ENCODE measurements around the gene FHAD1.

FHAD1 gene

DNA sequence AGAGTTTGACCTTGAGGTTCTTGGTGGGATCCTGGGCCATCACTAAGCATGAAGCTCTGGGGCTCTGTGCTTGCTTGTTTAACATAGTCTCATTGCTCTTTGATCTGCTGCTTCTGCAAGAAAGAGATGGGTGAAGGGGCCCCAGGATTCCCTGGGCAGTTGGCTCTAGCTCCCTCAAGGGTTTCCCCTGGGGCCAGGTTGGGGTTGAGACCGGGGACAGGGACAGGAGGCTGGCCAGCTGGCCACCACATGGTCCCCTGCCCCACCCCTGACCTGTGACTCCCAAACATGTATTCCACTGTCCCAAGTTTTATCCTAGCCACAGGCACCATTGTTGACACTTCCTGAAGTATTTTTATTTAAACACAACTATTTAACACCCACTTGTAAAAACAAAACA lies 69.5 kb downstream of the FHAD1 start:
- peaks cover 17% of the 10 kb centered on the region for H3K9me3 ChIP-seq (ENCODE audit: control insufficient read depth, low read length)
- H3K79me1 ChIP-seq (replicated peaks; ENCODE audit: low read length, poor library complexity, severe bottlenecking), result no peaks in the 10 kb centered on the region
- DNase-seq, result no peak
- H3K4me3 ChIP-seq (ENCODE audit: insufficient read depth in 1 of 2, low read depth in 1 of 2, low read length in 2 of 2), result no peak overlapping the region
- H3K4me2 ChIP-seq (ENCODE audit: low read length, poor library complexity, severe bottlenecking), result no peak overlapping the region
- no peak overlapping the region for H4K91ac ChIP-seq (ENCODE audit: low read length)
- no peak overlapping the region for H2BK120ac ChIP-seq (ENCODE audit: low read depth, low read length)
- no peak overlapping the region for H2BK5ac ChIP-seq (ENCODE audit: low read depth, low read length, poor library complexity, severe bottlenecking)
- no peaks in the 10 kb centered on the region for H3K4me1 ChIP-seq (ENCODE audit: control insufficient read depth, insufficient read depth, low read depth, low read length)
- no peak overlapping the region for H3K18ac ChIP-seq (ENCODE audit: low read depth in 1 of 2, low read length in 2 of 2)
- no peak overlapping the region for H3K14ac ChIP-seq (ENCODE audit: low read length in 2 of 2)
- no peak overlapping the region for H2AFZ ChIP-seq (ENCODE audit: low read depth, low read length)
- H2BK12ac ChIP-seq (ENCODE audit: low read length in 2 of 2), result no peak overlapping the region
- H3K4ac ChIP-seq (ENCODE audit: low read depth in 1 of 2, low read length in 2 of 2), result no peak overlapping the region
- no peak overlapping the region for H2AK5ac ChIP-seq (ENCODE audit: low read length, severe bottlenecking)
- no peak overlapping the region for H3K9ac ChIP-seq (ENCODE audit: low read length)
- no peak overlapping the region for H4K8ac ChIP-seq (ENCODE audit: low read length)
- H3K27me3 ChIP-seq (ENCODE audit: control insufficient read depth in 1 of 2, insufficient read depth in 1 of 2, low read length in 2 of 2), result peaks cover 6 to 21% of the 10 kb centered on the region in 2 experiments
- H3K36me3 ChIP-seq (ENCODE audit: control insufficient read depth in 1 of 2, insufficient read depth in 2 of 2, low read depth in 1 of 2, low read length in 2 of 2), result no peaks in the 10 kb centered on the region
- H3K23ac ChIP-seq (ENCODE audit: low read length in 2 of 2), result no peak overlapping the region
- no peak overlapping the region for H3K27ac ChIP-seq (ENCODE audit: low read length, poor library complexity, severe bottlenecking)
- H2BK15ac ChIP-seq (ENCODE audit: low read depth, poor library complexity, severe bottlenecking), result no peak overlapping the region
- 0% methylated on average over 1 of the region's 1 CpG for WGBS

GRCh38 chr1:15320267-15320666 lies 73.2 kb downstream of the FHAD1 start:
- Histone ChIP-seq H2BK5ac (ENCODE audit: low read depth, low read length, poor library complexity, severe bottlenecking) (no peak overlapping the region), H3K9me3 (ENCODE audit: control insufficient read depth, low read length) (peaks cover 7% of the 10 kb centered on the region), H3K4ac (ENCODE audit: low read depth in 1 of 2, low read length in 2 of 2) (no peak overlapping the region), H3K4me1 (ENCODE audit: control insufficient read depth, insufficient read depth, low read depth, low read length) (peaks cover 11% of the 10 kb centered on the region), H3K14ac (ENCODE audit: low read length in 2 of 2) (no peak overlapping the region), H3K36me3 (ENCODE audit: control insufficient read depth in 1 of 2, insufficient read depth in 2 of 2, low read depth in 1 of 2, low read length in 2 of 2) (no peaks in the 10 kb centered on the region), H3K4me3 (ENCODE audit: insufficient read depth in 1 of 2, low read depth in 1 of 2, low read length in 2 of 2) (no peak overlapping the region), H3K4me2 (ENCODE audit: low read length, poor library complexity, severe bottlenecking) (no peak overlapping the region), H2BK120ac (ENCODE audit: low read depth, low read length) (no peak overlapping the region), H3K79me1 (replicated peaks; ENCODE audit: low read length, poor library complexity, severe bottlenecking) (no peaks in the 10 kb centered on the region), H2AFZ (ENCODE audit: low read depth, low read length) (no peak overlapping the region), H3K23ac (ENCODE audit: low read length in 2 of 2) (no peak overlapping the region), H4K91ac (ENCODE audit: low read length) (no peak overlapping the region), H3K18ac (ENCODE audit: low read depth in 1 of 2, low read length in 2 of 2) (no peak overlapping the region), H3K9ac (ENCODE audit: low read length) (no peak overlapping the region), H4K8ac (ENCODE audit: low read length) (no peak overlapping the region), H3K27ac (ENCODE audit: low read length, poor library complexity, severe bottlenecking) (no peak overlapping the region), H3K27me3 (ENCODE audit: control insufficient read depth in 1 of 2, insufficient read depth in 1 of 2, low read length in 2 of 2) (peaks cover 6 to 37% of the 10 kb centered on the region in 2 experiments), H2BK15ac (ENCODE audit: low read depth, poor library complexity, severe bottlenecking) (no peak overlapping the region), H2AK5ac (ENCODE audit: low read length, severe bottlenecking) (no peak overlapping the region), H2BK12ac (ENCODE audit: low read length in 2 of 2) (no peak overlapping the region)
- WGBS, result 99% methylated on average over 4 of the region's 5 CpGs
- DNase-seq, result no peak

GRCh38 chr1:15321601-15322000 lies 74.6 kb downstream of the FHAD1 start:
- H3K14ac ChIP-seq (ENCODE audit: low read length in 2 of 2), result no peak overlapping the region
- no peak overlapping the region for H3K4ac ChIP-seq (ENCODE audit: low read depth in 1 of 2, low read length in 2 of 2)
- 79% methylated on average over 2 of the region's 2 CpGs for WGBS
- H3K23ac ChIP-seq (ENCODE audit: low read length in 2 of 2), result no peak overlapping the region
- no peak overlapping the region for H4K8ac ChIP-seq (ENCODE audit: low read length)
- no peak overlapping the region for H3K9ac ChIP-seq (ENCODE audit: low read length)
- H2AFZ ChIP-seq (ENCODE audit: low read depth, low read length), result no peak overlapping the region
- no peak overlapping the region for H3K27ac ChIP-seq (ENCODE audit: low read length, poor library complexity, severe bottlenecking)
- H4K91ac ChIP-seq (ENCODE audit: low read length), result no peak overlapping the region
- H3K4me3 ChIP-seq (ENCODE audit: insufficient read depth in 1 of 2, low read depth in 1 of 2, low read length in 2 of 2), result no peak overlapping the region
- H3K4me1 ChIP-seq (ENCODE audit: control insufficient read depth, insufficient read depth, low read depth, low read length), result peaks cover 11% of the 10 kb centered on the region
- no peak overlapping the region for H2BK5ac ChIP-seq (ENCODE audit: low read depth, low read length, poor library complexity, severe bottlenecking)
- H2BK120ac ChIP-seq (ENCODE audit: low read depth, low read length), result no peak overlapping the region
- no peak overlapping the region for H2BK15ac ChIP-seq (ENCODE audit: low read depth, poor library complexity, severe bottlenecking)
- peaks cover 7% of the 10 kb centered on the region for H3K9me3 ChIP-seq (ENCODE audit: control insufficient read depth, low read length)
- peaks cover 0 to 36% of the 10 kb centered on the region in 2 experiments for H3K27me3 ChIP-seq (ENCODE audit: control insufficient read depth in 1 of 2, insufficient read depth in 1 of 2, low read length in 2 of 2)
- no peaks in the 10 kb centered on the region for H3K36me3 ChIP-seq (ENCODE audit: control insufficient read depth in 1 of 2, insufficient read depth in 2 of 2, low read depth in 1 of 2, low read length in 2 of 2)
- no peak for DNase-seq
- H3K18ac ChIP-seq (ENCODE audit: low read depth in 1 of 2, low read length in 2 of 2), result no peak overlapping the region
- no peak overlapping the region for H2BK12ac ChIP-seq (ENCODE audit: low read length in 2 of 2)
- H3K79me1 ChIP-seq (replicated peaks; ENCODE audit: low read length, poor library complexity, severe bottlenecking), result no peaks in the 10 kb centered on the region
- H2AK5ac ChIP-seq (ENCODE audit: low read length, severe bottlenecking), result no peak overlapping the region
- H3K4me2 ChIP-seq (ENCODE audit: low read length, poor library complexity, severe bottlenecking), result no peak overlapping the region

GRCh38 chr1:15322648-15323350 lies 75.8 kb downstream of the FHAD1 start:
- no peak overlapping the region for H3K9ac ChIP-seq (ENCODE audit: low read length)
- H3K79me1 ChIP-seq (replicated peaks; ENCODE audit: low read length, poor library complexity, severe bottlenecking), result no peaks in the 10 kb centered on the region
- H2BK15ac ChIP-seq (ENCODE audit: low read depth, poor library complexity, severe bottlenecking), result no peak overlapping the region
- H3K4ac ChIP-seq (ENCODE audit: low read depth in 1 of 2, low read length in 2 of 2), result no peak overlapping the region
- 85% methylated on average over 13 of the region's 14 CpGs for WGBS
- no peak overlapping the region for H3K27ac ChIP-seq (ENCODE audit: low read length, poor library complexity, severe bottlenecking)
- H2BK12ac ChIP-seq (ENCODE audit: low read length in 2 of 2), result no peak overlapping the region
- H4K8ac ChIP-seq (ENCODE audit: low read length), result no peak overlapping the region
- no peak overlapping the region for H3K14ac ChIP-seq (ENCODE audit: low read length in 2 of 2)
- peaks cover 11% of the 10 kb centered on the region for H3K4me1 ChIP-seq (ENCODE audit: control insufficient read depth, insufficient read depth, low read depth, low read length)
- peaks cover 0 to 28% of the 10 kb centered on the region in 2 experiments for H3K27me3 ChIP-seq (ENCODE audit: control insufficient read depth in 1 of 2, insufficient read depth in 1 of 2, low read length in 2 of 2)
- H2AK5ac ChIP-seq (ENCODE audit: low read length, severe bottlenecking), result no peak overlapping the region
- peaks cover 7% of the 10 kb centered on the region for H3K9me3 ChIP-seq (ENCODE audit: control insufficient read depth, low read length)
- no peak overlapping the region for H3K4me2 ChIP-seq (ENCODE audit: low read length, poor library complexity, severe bottlenecking)
- H4K91ac ChIP-seq (ENCODE audit: low read length), result no peak overlapping the region
- no peak overlapping the region for H2BK120ac ChIP-seq (ENCODE audit: low read depth, low read length)
- no peak overlapping the region for H3K23ac ChIP-seq (ENCODE audit: low read length in 2 of 2)
- DNase-seq, result peak; percentile 12
- no peak overlapping the region for H3K18ac ChIP-seq (ENCODE audit: low read depth in 1 of 2, low read length in 2 of 2)
- H3K4me3 ChIP-seq (ENCODE audit: insufficient read depth in 1 of 2, low read depth in 1 of 2, low read length in 2 of 2), result no peak overlapping the region
- H2BK5ac ChIP-seq (ENCODE audit: low read depth, low read length, poor library complexity, severe bottlenecking), result no peak overlapping the region
- H2AFZ ChIP-seq (ENCODE audit: low read depth, low read length), result no peak overlapping the region
- H3K36me3 ChIP-seq (ENCODE audit: control insufficient read depth in 1 of 2, insufficient read depth in 2 of 2, low read depth in 1 of 2, low read length in 2 of 2), result no peaks in the 10 kb centered on the region

Measured in mesenchymal stem cell (in vitro differentiated cells and primary cell).